ENCODE data around the gene AASS. TPM values are rescaled to one million over a fixed set of nuclear protein-coding genes. Genes with fewer than 3 reads are reported as not detected.

The AASS gene
- total RNA-seq, 1 donor from 2014 or later = 84.4 TPM

DNA sequence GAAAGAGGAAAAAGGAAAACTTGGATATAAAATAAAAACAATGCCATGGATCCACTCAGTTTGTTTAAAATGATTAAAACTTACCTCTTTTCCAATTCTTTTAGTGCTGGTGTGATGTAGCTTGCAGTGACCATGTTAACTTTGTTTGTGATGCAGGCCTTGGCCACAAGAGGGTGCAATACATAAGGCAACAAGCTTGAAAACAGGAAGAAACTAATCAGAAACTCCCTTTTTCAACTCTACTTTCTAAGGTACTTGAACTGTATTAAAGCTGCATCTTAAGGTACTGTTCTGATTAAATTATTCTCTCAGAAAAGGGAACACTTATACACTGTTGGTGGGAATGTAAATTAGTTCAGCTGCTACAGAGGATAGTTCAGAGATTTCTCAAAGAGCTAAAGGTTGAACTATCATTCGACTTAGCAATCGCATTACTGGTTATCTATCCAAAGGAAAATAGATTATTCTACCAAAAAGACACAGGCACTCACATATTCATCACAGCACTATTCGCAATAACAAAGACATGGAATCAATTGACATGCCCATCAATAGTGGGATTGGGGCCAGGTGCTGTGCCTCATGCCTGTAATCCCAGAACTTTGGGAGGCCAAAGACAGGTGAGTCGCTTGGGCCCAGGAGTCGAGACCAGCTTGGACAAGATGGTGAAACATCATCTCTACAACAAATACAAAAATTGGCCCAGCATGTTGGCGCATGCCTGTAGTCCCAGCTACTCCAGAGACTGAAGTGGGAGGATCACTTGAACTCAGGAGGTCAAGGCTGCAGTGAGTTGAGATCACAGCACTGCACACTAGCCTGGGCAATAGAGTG lies 50.9 kb downstream of the AASS start:
- H3K4me1 Mint-ChIP-seq = no peaks in the 10 kb centered on the region
- H3K36me3 Mint-ChIP-seq (ENCODE audit: low read depth) = peaks cover 9% of the 10 kb centered on the region
- DNase-seq (ENCODE audit: low read depth, low spot score) = peak; percentile 70
- TF ChIP-seq, protein P1, sequence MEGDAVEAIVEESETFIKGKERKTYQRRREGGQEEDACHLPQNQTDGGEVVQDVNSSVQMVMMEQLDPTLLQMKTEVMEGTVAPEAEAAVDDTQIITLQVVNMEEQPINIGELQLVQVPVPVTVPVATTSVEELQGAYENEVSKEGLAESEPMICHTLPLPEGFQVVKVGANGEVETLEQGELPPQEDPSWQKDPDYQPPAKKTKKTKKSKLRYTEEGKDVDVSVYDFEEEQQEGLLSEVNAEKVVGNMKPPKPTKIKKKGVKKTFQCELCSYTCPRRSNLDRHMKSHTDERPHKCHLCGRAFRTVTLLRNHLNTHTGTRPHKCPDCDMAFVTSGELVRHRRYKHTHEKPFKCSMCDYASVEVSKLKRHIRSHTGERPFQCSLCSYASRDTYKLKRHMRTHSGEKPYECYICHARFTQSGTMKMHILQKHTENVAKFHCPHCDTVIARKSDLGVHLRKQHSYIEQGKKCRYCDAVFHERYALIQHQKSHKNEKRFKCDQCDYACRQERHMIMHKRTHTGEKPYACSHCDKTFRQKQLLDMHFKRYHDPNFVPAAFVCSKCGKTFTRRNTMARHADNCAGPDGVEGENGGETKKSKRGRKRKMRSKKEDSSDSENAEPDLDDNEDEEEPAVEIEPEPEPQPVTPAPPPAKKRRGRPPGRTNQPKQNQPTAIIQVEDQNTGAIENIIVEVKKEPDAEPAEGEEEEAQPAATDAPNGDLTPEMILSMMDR (conservative IDR thresholded peaks at IDR 0.05) = peak; percentile 91
- H3K27ac Mint-ChIP-seq (ENCODE audit: unreplicated experiment) = no peak overlapping the region
- no peak overlapping the region for H3K4me3 Mint-ChIP-seq
- no peaks in the 10 kb centered on the region for H3K9me3 Mint-ChIP-seq
- no peaks in the 10 kb centered on the region for H3K27me3 Mint-ChIP-seq (ENCODE audit: low read depth)

DNA sequence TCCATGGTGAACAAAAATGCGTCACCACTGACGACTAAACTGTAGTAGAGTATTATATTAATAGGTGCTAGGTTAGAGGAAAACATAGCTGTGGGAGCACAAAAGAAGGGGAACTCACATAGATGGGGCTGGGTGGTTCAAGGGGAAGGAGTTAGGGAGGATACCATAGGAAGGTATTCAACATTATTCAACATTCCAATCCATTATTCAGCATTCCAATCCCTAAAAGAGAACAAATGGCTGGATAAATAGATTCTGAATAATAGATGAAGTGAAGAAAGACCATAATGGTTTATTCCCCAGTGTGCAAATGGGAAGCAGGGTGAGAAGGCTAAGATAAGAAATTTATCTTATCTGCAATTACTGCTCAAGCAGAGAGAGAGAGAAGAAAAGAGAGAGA lies 61.4 kb downstream of the AASS start:
- H3K27ac Mint-ChIP-seq (ENCODE audit: unreplicated experiment) = no peak overlapping the region
- peaks cover 12% of the 10 kb centered on the region for H3K4me1 Mint-ChIP-seq
- DNase-seq (ENCODE audit: low read depth, low spot score) = no peak
- no peak overlapping the region for H3K4me3 Mint-ChIP-seq
- TF ChIP-seq, protein P1 (conservative IDR thresholded peaks at IDR 0.05) = no peak
- peaks cover 50% of the 10 kb centered on the region for H3K36me3 Mint-ChIP-seq (ENCODE audit: low read depth)
- H3K9me3 Mint-ChIP-seq = no peaks in the 10 kb centered on the region
- H3K27me3 Mint-ChIP-seq (ENCODE audit: low read depth) = no peaks in the 10 kb centered on the region

DNA sequence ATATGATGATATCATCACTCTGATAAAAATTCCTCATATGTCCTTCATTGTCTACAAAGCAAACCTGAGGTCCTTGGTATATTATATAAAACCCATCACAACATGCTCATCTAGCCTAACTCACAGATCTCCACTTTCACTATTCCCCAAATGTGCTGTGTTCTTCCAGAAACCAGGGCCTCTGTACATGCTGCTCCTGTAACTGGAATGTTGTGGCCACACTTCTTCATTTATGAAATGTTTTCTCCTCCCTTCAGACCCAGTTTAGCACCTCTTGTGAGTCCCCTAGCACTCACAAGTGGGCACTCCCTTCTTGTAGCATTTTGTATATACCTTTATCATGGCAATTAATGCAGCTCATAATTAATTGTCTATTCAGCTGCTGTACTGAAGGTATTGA lies 61.9 kb downstream of the AASS start:
- TF ChIP-seq, protein P1 (conservative IDR thresholded peaks at IDR 0.05) = no peak
- H3K9me3 Mint-ChIP-seq = no peaks in the 10 kb centered on the region
- no peaks in the 10 kb centered on the region for H3K27me3 Mint-ChIP-seq (ENCODE audit: low read depth)
- no peak overlapping the region for H3K4me3 Mint-ChIP-seq
- peaks cover 12% of the 10 kb centered on the region for H3K4me1 Mint-ChIP-seq
- DNase-seq (ENCODE audit: low read depth, low spot score) = no peak
- H3K27ac Mint-ChIP-seq (ENCODE audit: unreplicated experiment) = no peak overlapping the region
- peaks cover 55% of the 10 kb centered on the region for H3K36me3 Mint-ChIP-seq (ENCODE audit: low read depth)

DNA sequence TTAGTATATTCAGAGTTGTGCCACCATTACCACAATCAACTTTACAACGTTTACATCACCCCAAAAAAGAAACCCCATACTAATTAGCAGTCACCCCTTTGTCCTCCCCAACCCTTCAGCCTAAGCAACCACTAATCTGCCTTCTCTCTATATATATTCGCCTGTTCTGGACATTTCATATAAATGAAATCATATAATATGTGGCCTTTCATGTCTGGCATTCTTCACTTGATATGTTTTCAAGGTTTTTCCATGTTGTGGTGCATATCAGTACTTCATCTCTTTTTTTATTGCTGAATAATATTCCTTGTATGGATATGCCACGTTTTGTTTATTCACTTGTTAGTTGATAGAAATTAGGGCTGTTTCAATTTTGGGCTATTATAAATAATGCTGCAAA lies 70.4 kb downstream of the AASS start:
- H3K4me3 Mint-ChIP-seq = no peak overlapping the region
- peaks cover 44% of the 10 kb centered on the region for H3K36me3 Mint-ChIP-seq (ENCODE audit: low read depth)
- no peaks in the 10 kb centered on the region for H3K27me3 Mint-ChIP-seq (ENCODE audit: low read depth)
- no peak overlapping the region for H3K27ac Mint-ChIP-seq (ENCODE audit: unreplicated experiment)
- TF ChIP-seq, protein P1 (conservative IDR thresholded peaks at IDR 0.05) = no peak
- no peak for DNase-seq (ENCODE audit: low read depth, low spot score)
- H3K9me3 Mint-ChIP-seq = peaks cover 2% of the 10 kb centered on the region
- peaks cover 12% of the 10 kb centered on the region for H3K4me1 Mint-ChIP-seq

DNA sequence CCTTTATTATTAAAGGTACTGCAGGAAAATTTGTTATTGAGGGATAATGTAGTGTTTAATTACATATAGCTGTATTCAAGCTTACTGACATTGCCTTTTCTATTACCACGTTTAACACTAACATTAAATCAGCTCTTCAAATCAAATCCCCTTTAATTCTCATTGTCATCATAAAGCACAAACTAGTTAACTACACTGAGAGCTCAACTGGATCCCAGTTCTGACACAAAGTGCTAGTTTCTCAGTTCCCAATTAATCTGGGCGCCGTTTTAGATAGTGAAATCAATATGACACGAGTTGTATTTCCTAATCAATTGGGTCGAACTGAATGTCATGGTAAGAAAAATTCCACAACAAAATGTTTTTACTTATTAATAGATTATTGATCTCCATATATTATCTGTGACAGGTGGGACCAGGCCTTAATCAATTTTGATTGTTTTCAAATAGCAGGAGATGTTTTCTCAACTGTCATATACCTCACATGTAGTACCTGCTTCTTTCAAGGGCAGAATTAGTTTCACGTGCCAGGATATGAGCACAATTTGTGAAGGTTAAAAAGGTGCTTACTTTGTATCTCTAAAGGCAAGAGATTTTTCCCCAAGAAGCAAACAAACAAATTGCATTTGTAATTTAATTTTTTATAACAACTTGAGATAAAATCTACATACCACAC lies 71.0 kb downstream of the AASS start:
- TF ChIP-seq, protein P1 (conservative IDR thresholded peaks at IDR 0.05) = no peak
- DNase-seq (ENCODE audit: low read depth, low spot score) = no peak
- H3K36me3 Mint-ChIP-seq (ENCODE audit: low read depth) = peaks cover 41% of the 10 kb centered on the region
- peaks cover 2% of the 10 kb centered on the region for H3K9me3 Mint-ChIP-seq
- no peak overlapping the region for H3K27ac Mint-ChIP-seq (ENCODE audit: unreplicated experiment)
- no peaks in the 10 kb centered on the region for H3K27me3 Mint-ChIP-seq (ENCODE audit: low read depth)
- H3K4me1 Mint-ChIP-seq = peaks cover 12% of the 10 kb centered on the region
- no peak overlapping the region for H3K4me3 Mint-ChIP-seq
